ENCODE results near the gene ZGPAT.

- TF ChIP-seq, protein P1, sequence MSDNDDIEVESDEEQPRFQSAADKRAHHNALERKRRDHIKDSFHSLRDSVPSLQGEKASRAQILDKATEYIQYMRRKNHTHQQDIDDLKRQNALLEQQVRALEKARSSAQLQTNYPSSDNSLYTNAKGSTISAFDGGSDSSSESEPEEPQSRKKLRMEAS (IDR thresholded peaks at IDR 0.05), result no peak
- TF ChIP-seq, protein P2, sequence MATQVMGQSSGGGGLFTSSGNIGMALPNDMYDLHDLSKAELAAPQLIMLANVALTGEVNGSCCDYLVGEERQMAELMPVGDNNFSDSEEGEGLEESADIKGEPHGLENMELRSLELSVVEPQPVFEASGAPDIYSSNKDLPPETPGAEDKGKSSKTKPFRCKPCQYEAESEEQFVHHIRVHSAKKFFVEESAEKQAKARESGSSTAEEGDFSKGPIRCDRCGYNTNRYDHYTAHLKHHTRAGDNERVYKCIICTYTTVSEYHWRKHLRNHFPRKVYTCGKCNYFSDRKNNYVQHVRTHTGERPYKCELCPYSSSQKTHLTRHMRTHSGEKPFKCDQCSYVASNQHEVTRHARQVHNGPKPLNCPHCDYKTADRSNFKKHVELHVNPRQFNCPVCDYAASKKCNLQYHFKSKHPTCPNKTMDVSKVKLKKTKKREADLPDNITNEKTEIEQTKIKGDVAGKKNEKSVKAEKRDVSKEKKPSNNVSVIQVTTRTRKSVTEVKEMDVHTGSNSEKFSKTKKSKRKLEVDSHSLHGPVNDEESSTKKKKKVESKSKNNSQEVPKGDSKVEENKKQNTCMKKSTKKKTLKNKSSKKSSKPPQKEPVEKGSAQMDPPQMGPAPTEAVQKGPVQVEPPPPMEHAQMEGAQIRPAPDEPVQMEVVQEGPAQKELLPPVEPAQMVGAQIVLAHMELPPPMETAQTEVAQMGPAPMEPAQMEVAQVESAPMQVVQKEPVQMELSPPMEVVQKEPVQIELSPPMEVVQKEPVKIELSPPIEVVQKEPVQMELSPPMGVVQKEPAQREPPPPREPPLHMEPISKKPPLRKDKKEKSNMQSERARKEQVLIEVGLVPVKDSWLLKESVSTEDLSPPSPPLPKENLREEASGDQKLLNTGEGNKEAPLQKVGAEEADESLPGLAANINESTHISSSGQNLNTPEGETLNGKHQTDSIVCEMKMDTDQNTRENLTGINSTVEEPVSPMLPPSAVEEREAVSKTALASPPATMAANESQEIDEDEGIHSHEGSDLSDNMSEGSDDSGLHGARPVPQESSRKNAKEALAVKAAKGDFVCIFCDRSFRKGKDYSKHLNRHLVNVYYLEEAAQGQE (IDR thresholded peaks at IDR 0.05; ENCODE audit: borderline replicate concordance in 1 of 2, low read depth in 1 of 2, low read length in 2 of 2), result no peak
- no peak for TF ChIP-seq CTCF (CRISPR knock-in tag; IDR thresholded peaks at IDR 0.05)
- no peak for TF ChIP-seq JUNB (CRISPR knock-in tag; IDR thresholded peaks at IDR 0.05; ENCODE audit: borderline replicate concordance)
- no peak for TF ChIP-seq NFE2L1 (CRISPR knock-in tag; IDR thresholded peaks at IDR 0.05; ENCODE audit: borderline replicate concordance)
- TF ChIP-seq SNRNP70 (IDR thresholded peaks at IDR 0.05; ENCODE audit: low read depth, low read length), result no peak
- no peak for TF ChIP-seq ZNF709 (CRISPR knock-in tag; IDR thresholded peaks at IDR 0.05)
- TF ChIP-seq, protein P3, sequence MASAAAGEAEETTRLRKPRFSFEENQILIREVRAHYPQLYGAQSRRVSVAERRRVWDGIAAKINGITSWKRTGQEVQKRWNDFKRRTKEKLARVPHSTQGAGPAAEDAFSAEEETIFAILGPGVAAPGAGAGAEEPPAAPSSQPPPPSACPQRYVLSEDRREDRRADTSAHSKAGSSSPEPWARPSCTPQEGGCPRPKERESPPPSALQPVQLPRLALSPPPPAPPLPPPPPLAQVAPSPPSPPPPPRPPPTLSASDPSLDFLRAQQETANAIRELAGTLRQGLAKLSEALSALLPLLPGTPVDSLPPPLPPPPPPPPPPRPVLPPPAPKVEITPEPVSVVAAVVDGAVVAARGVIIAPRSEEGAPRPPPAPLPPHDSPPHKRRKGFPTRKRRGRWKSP (CRISPR knock-in tag; IDR thresholded peaks at IDR 0.05), result no peak
- TF ChIP-seq, protein P4, sequence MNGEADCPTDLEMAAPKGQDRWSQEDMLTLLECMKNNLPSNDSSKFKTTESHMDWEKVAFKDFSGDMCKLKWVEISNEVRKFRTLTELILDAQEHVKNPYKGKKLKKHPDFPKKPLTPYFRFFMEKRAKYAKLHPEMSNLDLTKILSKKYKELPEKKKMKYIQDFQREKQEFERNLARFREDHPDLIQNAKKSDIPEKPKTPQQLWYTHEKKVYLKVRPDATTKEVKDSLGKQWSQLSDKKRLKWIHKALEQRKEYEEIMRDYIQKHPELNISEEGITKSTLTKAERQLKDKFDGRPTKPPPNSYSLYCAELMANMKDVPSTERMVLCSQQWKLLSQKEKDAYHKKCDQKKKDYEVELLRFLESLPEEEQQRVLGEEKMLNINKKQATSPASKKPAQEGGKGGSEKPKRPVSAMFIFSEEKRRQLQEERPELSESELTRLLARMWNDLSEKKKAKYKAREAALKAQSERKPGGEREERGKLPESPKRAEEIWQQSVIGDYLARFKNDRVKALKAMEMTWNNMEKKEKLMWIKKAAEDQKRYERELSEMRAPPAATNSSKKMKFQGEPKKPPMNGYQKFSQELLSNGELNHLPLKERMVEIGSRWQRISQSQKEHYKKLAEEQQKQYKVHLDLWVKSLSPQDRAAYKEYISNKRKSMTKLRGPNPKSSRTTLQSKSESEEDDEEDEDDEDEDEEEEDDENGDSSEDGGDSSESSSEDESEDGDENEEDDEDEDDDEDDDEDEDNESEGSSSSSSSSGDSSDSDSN (CRISPR knock-in tag; IDR thresholded peaks at IDR 0.05), result no peak
Measured at GRCh38 chr20:63661108-63661507, 46.7 kb upstream of the ZGPAT start.
